DND-41 (cell line): ENCODE measurements around the gene FADD.

Experiments
- ATAC-seq: fragments of 200-7000 bp; cut with Tn5 transposase; 3 replicates; pipeline ENCODE4 v1.9.1; 2021; ENCODE audit warnings: low read depth; ENCODE audit not compliant: insufficient read depth
- DNase-seq: peaks from one replicate; pipeline ENCODE4 v3.0.0-alpha.2; 2020
- H2AFZ ChIP-seq: 2 replicates; pipeline ENCODE4 v1.6.0; 2012; ENCODE audit warnings: low read depth, low read length
- H3K27ac ChIP-seq: 2 replicates; pipeline ENCODE4 v1.5.1; 2012; ENCODE audit warnings: low read length, inconsistent platforms
- H3K27me3 ChIP-seq: fragments of 200-600 bp; sonication (generic); 2 replicates; pipeline ENCODE4 v1.6.0; 2012; ENCODE audit warnings: low read length, mild to moderate bottlenecking, inconsistent platforms; ENCODE audit not compliant: insufficient read depth, poor library complexity
- H3K36me3 ChIP-seq: 2 replicates; pipeline ENCODE4 v1.5.1; 2012; ENCODE audit warnings: low read length, inconsistent platforms; ENCODE audit not compliant: insufficient read depth
- H3K4me1 ChIP-seq: 2 replicates; pipeline ENCODE4 v1.5.1; 2012; ENCODE audit warnings: mild to moderate bottlenecking, low read length; ENCODE audit not compliant: insufficient read depth
- H3K4me2 ChIP-seq: 2 replicates; pipeline ENCODE4 v1.6.0; 2012; ENCODE audit warnings: mild to moderate bottlenecking, moderate library complexity, low read length, inconsistent platforms; ENCODE audit not compliant: insufficient read depth
- H3K4me3 ChIP-seq, 2 experiments: fragments of 200-600 bp in 1 of 2; shearing (Covaris generic) in 1 of 2; 2 replicates each; pipeline ENCODE4 v1.5.1; 2012 to 2016; ENCODE audit warnings: inconsistent platforms in 2 of 2, low read length in 2 of 2, mild to moderate bottlenecking in 2 of 2, low read depth in 1 of 2, moderate library complexity in 1 of 2
- H3K79me2 ChIP-seq: 2 replicates; pipeline ENCODE4 v1.6.0; 2012; ENCODE audit warnings: low read length, inconsistent platforms; ENCODE audit not compliant: insufficient read depth
- H3K9ac ChIP-seq: 2 replicates; pipeline ENCODE4 v1.6.0; 2012; ENCODE audit warnings: low read depth, mild to moderate bottlenecking, inconsistent platforms, low read length, moderate library complexity
- H3K9me3 ChIP-seq: 2 replicates; pipeline ENCODE4 v1.5.1; 2012; ENCODE audit warnings: low read length, moderate library complexity, mild to moderate bottlenecking, inconsistent platforms; ENCODE audit not compliant: insufficient read depth, severe bottlenecking
- H4K20me1 ChIP-seq: 2 replicates; pipeline ENCODE4 v1.6.0; 2012; ENCODE audit warnings: low read length; ENCODE audit not compliant: insufficient read depth
- CTCF ChIP-seq: IDR thresholded peaks from 2 replicates; pipeline ENCODE4 v1.5.1; 2012; ENCODE audit warnings: borderline replicate concordance, low read length, moderate library complexity, mild to moderate bottlenecking; ENCODE audit not compliant: poor library complexity, severe bottlenecking; ENCODE audit errors: extremely low read depth
- EZH2 ChIP-seq: IDR thresholded peaks from 3 replicates; pipeline ENCODE4 v1.6.1; 2012; ENCODE audit warnings: borderline replicate concordance, low read depth, mild to moderate bottlenecking, moderate library complexity, low read length, inconsistent platforms; ENCODE audit not compliant: severe bottlenecking

FADD gene

DNA sequence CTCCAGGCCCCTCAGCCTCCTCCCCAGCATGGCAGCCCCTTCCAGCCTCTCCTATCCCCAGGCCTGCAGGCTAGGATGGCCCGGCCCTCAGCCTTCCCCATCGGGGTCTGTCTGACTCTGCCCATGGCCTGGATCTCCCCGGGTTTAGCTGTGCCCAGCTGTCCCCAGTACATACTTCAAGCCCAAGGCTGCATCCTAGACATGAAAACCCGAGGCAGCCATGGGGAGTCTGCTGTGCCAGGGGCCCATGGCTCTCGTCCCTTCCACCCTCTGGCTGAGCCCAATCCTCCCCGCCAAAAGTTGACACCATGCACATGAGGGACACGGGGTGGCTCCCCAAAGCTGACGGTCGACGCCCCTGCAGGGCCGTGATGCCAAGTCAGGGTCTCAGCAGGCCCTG, 22.2 kb upstream of the FADD start:
- H3K79me2 ChIP-seq, result no peaks in the 10 kb centered on the region
- H3K9ac ChIP-seq, result no peak overlapping the region
- DNase-seq (no peak), ATAC-seq (no peak)
- no peaks in the 10 kb centered on the region for H3K36me3 ChIP-seq
- H3K4me3 ChIP-seq, result no peak overlapping the region
- peaks cover 4% of the 10 kb centered on the region for H3K27me3 ChIP-seq
- H2AFZ ChIP-seq, result no peak overlapping the region
- peaks cover 4% of the 10 kb centered on the region; the same call in 1 of the 2 replicates for H4K20me1 ChIP-seq
- no peak overlapping the region for H3K4me2 ChIP-seq
- TF ChIP-seq CTCF, result no peak
- no peak for TF ChIP-seq EZH2
- no peaks in the 10 kb centered on the region for H3K9me3 ChIP-seq
- H3K4me1 ChIP-seq, result no peaks in the 10 kb centered on the region
- H3K27ac ChIP-seq, result no peak overlapping the region

GRCh38 chr11:70182266-70182665, 20.8 kb upstream of the FADD start:
- Histone ChIP-seq H3K4me3 (no peak overlapping the region), H4K20me1 (peaks cover 4% of the 10 kb centered on the region; the same call in 1 of the 2 replicates), H3K79me2 (no peaks in the 10 kb centered on the region), H3K27ac (no peak overlapping the region), H3K4me1 (no peaks in the 10 kb centered on the region), H3K36me3 (no peaks in the 10 kb centered on the region), H3K9me3 (no peaks in the 10 kb centered on the region), H2AFZ (no peak overlapping the region), H3K4me2 (no peak overlapping the region), H3K9ac (no peak overlapping the region), H3K27me3 (peaks cover 4% of the 10 kb centered on the region)
- no peak for ATAC-seq
- no peak for TF ChIP-seq EZH2
- no peak for TF ChIP-seq CTCF
- no peak for DNase-seq

GRCh38 chr11:70183032-70183431, 20.1 kb upstream of the FADD start:
- H2AFZ ChIP-seq, result no peak overlapping the region
- H3K4me1 ChIP-seq, result no peaks in the 10 kb centered on the region
- no peaks in the 10 kb centered on the region for H3K9me3 ChIP-seq
- H3K27me3 ChIP-seq, result peaks cover 4% of the 10 kb centered on the region
- H3K79me2 ChIP-seq, result no peaks in the 10 kb centered on the region
- H3K36me3 ChIP-seq, result no peaks in the 10 kb centered on the region
- peaks cover 4% of the 10 kb centered on the region; the same call in 1 of the 2 replicates for H4K20me1 ChIP-seq
- no peak for TF ChIP-seq EZH2
- TF ChIP-seq CTCF, result no peak
- DNase-seq (no peak), ATAC-seq (no peak)
- no peak overlapping the region for H3K4me2 ChIP-seq
- H3K9ac ChIP-seq, result no peak overlapping the region
- no peak overlapping the region for H3K4me3 ChIP-seq
- H3K27ac ChIP-seq, result no peak overlapping the region
